H1 (cell line): ENCODE measurements around the gene ITGA5. TPM values are rescaled to one million over a fixed set of nuclear protein-coding genes. Genes with fewer than 3 reads are reported as not detected.

Source experiments
- CTCF ChIA-PET: fragments of 300-600 bp; sonication (Branson Sonifier 250); formaldehyde crosslinking; loops from one replicate; lab custom pipeline; 2021; ENCODE audit not compliant: partially characterized antibody; lab: Charles Lee
- POLR2A ChIA-PET: fragments of 300-600 bp; sonication (Branson Sonifier 250); formaldehyde crosslinking; loops from one replicate; lab custom pipeline; 2021; ENCODE audit warnings: inconsistent platforms; ENCODE audit not compliant: partially characterized antibody; lab: Charles Lee
- DNase-seq, 2 experiments: peaks; one replicate each; pipeline versions ENCODE4 v3.0.0 to v3.0.0-alpha.2; 2010 to 2022; ENCODE audit warnings: low spot score in 2 of 2, low read depth in 1 of 2, mixed read lengths in 1 of 2
- FAIRE-seq: peaks from 2 replicates; lab custom pipeline; 2011; peaks lifted over from hg19 to GRCh38; lab: Jason Lieb, UNC
- H2AFZ ChIP-seq: 2 replicates; pipeline ENCODE4 v1.8.1; 2012; ENCODE audit warnings: low read length, inconsistent platforms
- H2AK5ac ChIP-seq: 2 replicates; pipeline ENCODE4 v1.6.1; 2013; ENCODE audit warnings: low read depth, low read length
- H2BK120ac ChIP-seq: replicated peaks from 2 replicates; pipeline ENCODE3; 2013; ENCODE audit warnings: low read depth, low read length, inconsistent platforms
- H2BK12ac ChIP-seq: 2 replicates; pipeline ENCODE4 v1.6.1; 2013; ENCODE audit warnings: low read depth, low read length
- H2BK15ac ChIP-seq: 2 replicates; pipeline ENCODE4 v1.6.1; 2013; ENCODE audit warnings: low read length
- H2BK20ac ChIP-seq: 2 replicates; pipeline ENCODE4 v1.6.1; 2013; ENCODE audit warnings: low read length
- H2BK5ac ChIP-seq: 2 replicates; pipeline ENCODE4 v1.6.1; 2013; ENCODE audit warnings: low read depth, low read length
- H3K14ac ChIP-seq: 2 replicates; pipeline ENCODE4 v1.6.1; 2013; ENCODE audit warnings: inconsistent platforms; ENCODE audit not compliant: insufficient read length
- H3K18ac ChIP-seq: 2 replicates; pipeline ENCODE4 v1.6.1; 2013; ENCODE audit warnings: low read length; ENCODE audit errors: extremely low read depth
- H3K23ac ChIP-seq: 2 replicates; pipeline ENCODE4 v1.6.1; 2013; ENCODE audit warnings: inconsistent platforms; ENCODE audit not compliant: insufficient read length
- H3K23me2 ChIP-seq: 2 replicates; pipeline ENCODE4 v1.6.1; 2013; ENCODE audit warnings: low read depth, low read length
- H3K27ac ChIP-seq: 2 replicates; pipeline ENCODE4 v1.6.1; 2011; ENCODE audit warnings: low read depth, low read length, inconsistent platforms
- H3K27me3 ChIP-seq, 4 experiments: replicated peaks in 1 of 4; 1 replicate in 1 of 4; 2 replicates in 3 of 4; pipeline versions ENCODE4 v1.6.1 to v1.8.1; 2011 to 2013; ENCODE audit warnings: low read length in 3 of 4, mild to moderate bottlenecking in 3 of 4, inconsistent platforms in 2 of 4, mixed read lengths in 2 of 4, moderate library complexity in 1 of 4; ENCODE audit not compliant: control insufficient read depth in 3 of 4, insufficient read depth in 3 of 4; ENCODE audit errors: extremely low read depth in 1 of 4
- H3K36me3 ChIP-seq, 4 experiments: 2 replicates each; pipeline versions ENCODE4 v1.6.1 to v1.8.1; 2011 to 2013; ENCODE audit warnings: mild to moderate bottlenecking in 4 of 4, low read length in 3 of 4, moderate library complexity in 2 of 4, control low read depth in 1 of 4, inconsistent platforms in 1 of 4; ENCODE audit not compliant: insufficient read depth in 4 of 4, control insufficient read depth in 2 of 4
- H3K4ac ChIP-seq: replicated peaks from 2 replicates; pipeline ENCODE3; 2013; ENCODE audit warnings: low read length, low read depth, mixed read lengths, inconsistent platforms; ENCODE audit not compliant: insufficient read length
- H3K4me1 ChIP-seq, 4 experiments: replicated peaks in 1 of 4; 1 replicate in 1 of 4; 2 replicates in 3 of 4; pipeline versions ENCODE4 v1.6.1 to v1.8.1; 2011 to 2013; ENCODE audit warnings: low read length in 3 of 4, inconsistent platforms in 2 of 4, mixed read lengths in 1 of 4; ENCODE audit not compliant: insufficient read depth in 4 of 4, control insufficient read depth in 3 of 4
- H3K4me2 ChIP-seq, 2 experiments: 2 replicates each; pipeline versions ENCODE4 v1.6.1 to v1.8.1; 2011 to 2013; ENCODE audit warnings: low read depth in 2 of 2, low read length in 2 of 2, control low read depth in 1 of 2, inconsistent platforms in 1 of 2, mild to moderate bottlenecking in 1 of 2; ENCODE audit not compliant: insufficient read depth in 1 of 2
- H3K4me3 ChIP-seq, 4 experiments: fragments of 200-600, 300-600 bp in 1 of 4; sonication (generic), shearing (Covaris generic), sonication (Bioruptor Twin) in 1 of 4; 2 replicates each; pipeline versions ENCODE4 v1.5.1 to v1.8.1; 2011 to 2016; ENCODE audit warnings: low read length in 4 of 4, low read depth in 3 of 4, control low read depth in 2 of 4, inconsistent platforms in 2 of 4, mild to moderate bottlenecking in 2 of 4, mixed read lengths in 1 of 4, moderate library complexity in 1 of 4; ENCODE audit not compliant: insufficient read depth in 2 of 4; ENCODE audit errors: extremely low read depth in 1 of 4
- H3K56ac ChIP-seq: replicated peaks from 2 replicates; pipeline ENCODE3; 2013; ENCODE audit warnings: low read depth, mild to moderate bottlenecking, mixed read lengths, low read length, inconsistent platforms; ENCODE audit not compliant: insufficient read length
- H3K79me1 ChIP-seq: 2 replicates; pipeline ENCODE4 v1.6.1; 2013; ENCODE audit warnings: low read depth, low read length, control low read depth
- H3K79me2 ChIP-seq, 2 experiments: 2 replicates each; pipeline versions ENCODE4 v1.6.1 to v1.8.1; 2012 to 2013; ENCODE audit warnings: low read length in 2 of 2, mild to moderate bottlenecking in 2 of 2, inconsistent platforms in 1 of 2; ENCODE audit not compliant: insufficient read depth in 2 of 2, control insufficient read depth in 1 of 2
- H3K9ac ChIP-seq, 4 experiments: replicated peaks in 1 of 4; 1 replicate in 1 of 4; 2 replicates in 3 of 4; pipeline versions ENCODE4 v1.6.1 to v1.8.1; 2011 to 2013; ENCODE audit warnings: low read depth in 3 of 4, low read length in 3 of 4, control low read depth in 2 of 4, mild to moderate bottlenecking in 2 of 4, moderate library complexity in 2 of 4, inconsistent platforms in 1 of 4; ENCODE audit errors: extremely low read depth in 1 of 4
- H3K9me3 ChIP-seq, 2 experiments: 2 replicates each; pipeline versions ENCODE4 v1.6.1 to v1.8.1; 2012 to 2013; ENCODE audit warnings: mild to moderate bottlenecking in 2 of 2, moderate library complexity in 2 of 2, control low read depth in 1 of 2, inconsistent platforms in 1 of 2, low read depth in 1 of 2, low read length in 1 of 2, mixed read lengths in 1 of 2; ENCODE audit not compliant: insufficient read depth in 2 of 2
- H4K20me1 ChIP-seq, 2 experiments: replicated peaks in 1 of 2; 2 replicates each; pipeline versions ENCODE3 to v1.8.1; 2011 to 2013; ENCODE audit warnings: inconsistent platforms in 2 of 2, low read length in 2 of 2, mild to moderate bottlenecking in 1 of 2; ENCODE audit not compliant: insufficient read depth in 2 of 2, control insufficient read depth in 1 of 2
- H4K5ac ChIP-seq: 2 replicates; pipeline ENCODE4 v1.6.1; 2013; ENCODE audit warnings: low read length, low read depth, mixed read lengths, inconsistent platforms; ENCODE audit not compliant: insufficient read length
- H4K8ac ChIP-seq: 2 replicates; pipeline ENCODE4 v1.8.0; 2013; ENCODE audit warnings: mild to moderate bottlenecking, moderate library complexity, low read length, inconsistent platforms; ENCODE audit not compliant: insufficient read depth; ENCODE audit errors: extremely low read depth
- H4K91ac ChIP-seq: replicated peaks from 2 replicates; pipeline ENCODE3; 2013; ENCODE audit warnings: low read length, mixed read lengths, inconsistent platforms; ENCODE audit not compliant: insufficient read length
- ASH2L ChIP-seq: fragments of 200-600, 300-600 bp; sonication (generic); IDR thresholded peaks from one replicate; pipeline ENCODE4 v1.7.1; 2017; ENCODE audit warnings: low read length
- BRCA1 ChIP-seq: IDR thresholded peaks from 2 replicates; pipeline ENCODE4 v1.6.1; 2012; ENCODE audit warnings: low read depth, low read length, improper control_type of control experiment
- GABPA ChIP-seq: IDR thresholded peaks from 2 replicates; pipeline ENCODE4 v1.6.1; 2011; ENCODE audit warnings: mild to moderate bottlenecking, low read length, moderate library complexity, borderline replicate concordance; ENCODE audit not compliant: insufficient read depth
- HDAC6 ChIP-seq: IDR thresholded peaks from one replicate; pipeline ENCODE4 v1.7.1; 2012; ENCODE audit warnings: low read depth, mild to moderate bottlenecking, inconsistent platforms, low read length, moderate library complexity
- KDM5A ChIP-seq: fragments of 200-600 bp; IDR thresholded peaks from 2 replicates; pipeline ENCODE4 v1.7.1; 2012; ENCODE audit warnings: mild to moderate bottlenecking, low read length, inconsistent platforms, mixed read lengths
- MAX ChIP-seq: IDR thresholded peaks from 2 replicates; pipeline ENCODE4 v1.6.1; 2012; ENCODE audit warnings: inconsistent platforms
- RXRA ChIP-seq: IDR thresholded peaks from 2 replicates; pipeline ENCODE4 v1.6.1; 2011; ENCODE audit warnings: low read depth, mild to moderate bottlenecking, low read length, moderate library complexity; ENCODE audit not compliant: insufficient read depth
- TCF12 ChIP-seq: IDR thresholded peaks from 2 replicates; pipeline ENCODE4 v1.6.1; 2011; ENCODE audit warnings: low read depth, mild to moderate bottlenecking, low read length
- WGBS, 2 experiments: shearing (Covaris generic) in 1 of 2; methylation state at CpG; one replicate each; pipeline versions ENCODE4 v1.1.6 to v1.1.7; 2013 to 2015; ENCODE audit warnings: low lambda C conversion rate in 2 of 2, mixed read lengths in 2 of 2, inconsistent platforms in 1 of 2, low coverage in 1 of 2, missing lambda C conversion rate in 1 of 2; ENCODE audit not compliant: insufficient replicate concordance in 2 of 2, insufficient coverage in 1 of 2, insufficient read length in 1 of 2; ENCODE audit errors: extremely low coverage in 1 of 2, missing lambda C conversion rate in 1 of 2; 5-methylcytosine and 5-hydroxymethylcytosine counted together
- polyA plus RNA-seq, 7 experiments: library from polyadenylated mRNA; depleted of rRNA in 3 of 7; stranded (reverse) in 5 of 7; unstranded in 2 of 7; fragments of >200 nt in 5 of 7; fragments of 200-250 nt in 2 of 7; gene quantifications; 1 replicate in 5 of 7; 2 replicates in 1 of 7; 4 replicates in 1 of 7; pipeline versions ENCODE4 v1.2.1 to v1.2.3, GENCODE V29; 2011 to 2013; ENCODE audit warnings: missing spikeins in 2 of 7, mixed read lengths in 2 of 7
- total RNA-seq: library from RNA; stranded (reverse); fragmentation: NEBNext Ultra II Directional; extraction: Animal tissue kit (Norgen Biotek cat#: 25700); gene quantifications from 2 replicates; pipeline ENCODE4 v1.2.1, GENCODE V29; 2021

ITGA5 gene
- total and polyA plus RNA-seq, 2 of the 8 experiments (the other 6 are each of a cell fraction or from before 2014, with no cell fraction given), result 11.6 to 19.4 TPM

- no peak overlapping the region for H3K4me2 ChIP-seq
- H4K8ac ChIP-seq, result no peak overlapping the region
- no peak overlapping the region for H3K4ac ChIP-seq
- no peak overlapping the region for H3K18ac ChIP-seq
- H4K5ac ChIP-seq, result no peak overlapping the region
- no peak for FAIRE-seq
- H4K20me1 ChIP-seq, result peaks cover 2% of the 10 kb centered on the region in 2 experiments
- H3K23me2 ChIP-seq, result peaks cover 5% of the 10 kb centered on the region
- no peak overlapping the region for H3K56ac ChIP-seq
- no peak overlapping the region for H3K23ac ChIP-seq
- H2BK20ac ChIP-seq, result no peak overlapping the region
- no peak overlapping the region; the same call in 1 of the 2 replicates for H2AK5ac ChIP-seq
- H3K79me1 ChIP-seq, result peaks cover 2% of the 10 kb centered on the region; the same call in 1 of the 2 replicates
- WGBS, 2 experiments, result 84% methylated on average over 9 of the region's 9 CpGs; no CpG with 5 or more reads in 1 of the 2 experiments
- no peak overlapping the region for H3K4me3 ChIP-seq
- ChIA-PET POLR2A (interaction anchor here (0.7 to 2.6 kb wide), 5 partner anchors 10 to 134 kb away, joined by 3 to 16 read pairs (median 3); partner anchors contain the start of gene CBX5), CTCF (interaction anchor here (0.6 to 12.1 kb wide), 7 partner anchors 13 to 222 kb away, joined by 3 to 271 read pairs (median 21); no protein-coding TSS in a partner anchor)
- no peak overlapping the region for H3K14ac ChIP-seq
- H3K79me2 ChIP-seq, result no peaks in the 10 kb centered on the region
- TF ChIP-seq BRCA1, result no peak
- TF ChIP-seq HDAC6, result no peak
- no peak for TF ChIP-seq TCF12
- TF ChIP-seq GABPA, result no peak
- TF ChIP-seq MAX, result no peak
- TF ChIP-seq RXRA, result no peak
- no peak for TF ChIP-seq ASH2L
- TF ChIP-seq KDM5A, result no peak
- H2BK12ac ChIP-seq, result no peak overlapping the region
- peaks cover 0 to 8% (median 5%) of the 10 kb centered on the region in 4 experiments; a peak in 3 of 7 replicates for H3K27me3 ChIP-seq
- no peak overlapping the region for H2BK120ac ChIP-seq
- H4K91ac ChIP-seq, result no peak overlapping the region
- H2AFZ ChIP-seq, result no peak overlapping the region
- peaks cover 0 to 11% (median 2%) of the 10 kb centered on the region in 4 experiments; a peak in 5 of 7 replicates for H3K4me1 ChIP-seq
- H3K36me3 ChIP-seq, result no peaks in the 10 kb centered on the region; a peak in 1 of 8 replicates
- DNase-seq, result no peak
- H3K27ac ChIP-seq, result no peak overlapping the region
- H3K9me3 ChIP-seq, result no peaks in the 10 kb centered on the region
- H3K9ac ChIP-seq, result no peak overlapping the region
- no peak overlapping the region for H2BK5ac ChIP-seq
- H2BK15ac ChIP-seq, result no peak overlapping the region
Measured at GRCh38 chr12:54413284-54414190, 5.5 kb downstream of the ITGA5 start.
